ENCODE results near the gene SYT17.

Gene SYT17

DNA sequence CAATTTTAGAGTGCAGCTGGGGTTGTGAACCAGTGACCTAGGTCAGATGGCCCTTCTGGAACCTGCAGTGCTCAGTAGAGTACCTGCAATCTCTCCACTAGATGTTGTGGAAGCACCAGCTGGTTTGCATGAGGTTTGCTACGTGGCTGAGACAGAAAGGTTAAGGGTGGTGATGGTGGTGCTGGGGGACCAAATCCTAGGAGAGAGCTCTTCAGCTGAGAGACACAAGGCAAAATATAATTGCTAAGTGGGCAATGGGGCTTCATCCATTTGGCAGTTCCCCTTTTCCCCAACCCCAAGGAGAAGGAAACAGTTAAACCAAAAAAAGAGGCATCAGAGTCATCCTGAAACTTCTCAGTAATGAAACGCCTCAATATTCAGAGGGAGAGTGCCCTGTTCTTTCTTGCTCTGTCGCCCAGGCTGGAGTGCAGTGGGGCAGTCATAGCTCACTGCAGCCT, 40.3 kb upstream of the SYT17 start:
- no peak overlapping the region; the same call in 1 of the 2 replicates for H3K4me3 ChIP-seq (ENCODE audit: low read depth, low read length)
- TF ChIP-seq, protein P1, sequence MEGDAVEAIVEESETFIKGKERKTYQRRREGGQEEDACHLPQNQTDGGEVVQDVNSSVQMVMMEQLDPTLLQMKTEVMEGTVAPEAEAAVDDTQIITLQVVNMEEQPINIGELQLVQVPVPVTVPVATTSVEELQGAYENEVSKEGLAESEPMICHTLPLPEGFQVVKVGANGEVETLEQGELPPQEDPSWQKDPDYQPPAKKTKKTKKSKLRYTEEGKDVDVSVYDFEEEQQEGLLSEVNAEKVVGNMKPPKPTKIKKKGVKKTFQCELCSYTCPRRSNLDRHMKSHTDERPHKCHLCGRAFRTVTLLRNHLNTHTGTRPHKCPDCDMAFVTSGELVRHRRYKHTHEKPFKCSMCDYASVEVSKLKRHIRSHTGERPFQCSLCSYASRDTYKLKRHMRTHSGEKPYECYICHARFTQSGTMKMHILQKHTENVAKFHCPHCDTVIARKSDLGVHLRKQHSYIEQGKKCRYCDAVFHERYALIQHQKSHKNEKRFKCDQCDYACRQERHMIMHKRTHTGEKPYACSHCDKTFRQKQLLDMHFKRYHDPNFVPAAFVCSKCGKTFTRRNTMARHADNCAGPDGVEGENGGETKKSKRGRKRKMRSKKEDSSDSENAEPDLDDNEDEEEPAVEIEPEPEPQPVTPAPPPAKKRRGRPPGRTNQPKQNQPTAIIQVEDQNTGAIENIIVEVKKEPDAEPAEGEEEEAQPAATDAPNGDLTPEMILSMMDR (IDR thresholded peaks at IDR 0.05; ENCODE audit: low read depth, low read length, missing control alignments), result no peak
- no peak for DNase-seq (ENCODE audit: low read depth)

DNA sequence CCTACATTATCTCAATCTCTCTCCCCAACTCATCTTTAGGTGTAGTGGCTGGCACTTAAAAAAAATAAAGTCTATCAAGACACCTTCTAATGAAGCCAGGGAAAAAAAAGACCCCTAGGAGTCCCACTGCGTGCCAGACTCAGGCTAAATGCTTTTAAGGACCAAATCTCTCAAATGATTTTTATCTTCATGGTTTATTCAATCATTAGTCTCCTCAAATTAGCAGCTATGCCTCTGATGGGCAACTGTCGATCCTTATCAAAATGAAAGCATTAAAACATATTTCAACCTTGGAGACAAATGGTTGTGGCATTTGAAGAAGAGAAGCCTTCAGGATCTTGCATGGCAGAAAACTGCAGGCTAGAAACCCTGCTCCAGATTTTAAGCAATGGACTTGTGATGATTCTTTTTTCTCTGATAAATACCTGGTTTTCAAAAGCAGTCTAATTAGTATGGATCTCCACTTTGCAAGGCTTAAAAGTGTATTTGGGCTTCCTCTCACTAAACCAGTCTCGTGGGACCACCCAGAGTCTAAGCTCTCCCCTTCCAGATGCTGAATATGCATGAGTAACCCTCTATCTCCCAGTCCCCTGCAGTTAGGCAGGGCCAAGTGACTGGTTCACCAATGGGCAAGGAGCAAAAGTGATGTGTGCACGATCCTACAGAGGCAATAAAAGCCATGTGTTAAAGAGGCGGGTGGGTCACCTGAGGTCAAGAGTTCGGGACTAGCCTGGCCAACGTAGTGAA, 39.4 kb upstream of the SYT17 start:
- H3K4me3 ChIP-seq (ENCODE audit: low read depth, low read length), result no peak overlapping the region; the same call in 1 of the 2 replicates
- TF ChIP-seq, protein P1 (IDR thresholded peaks at IDR 0.05; ENCODE audit: low read depth, low read length, missing control alignments), result no peak

DNA sequence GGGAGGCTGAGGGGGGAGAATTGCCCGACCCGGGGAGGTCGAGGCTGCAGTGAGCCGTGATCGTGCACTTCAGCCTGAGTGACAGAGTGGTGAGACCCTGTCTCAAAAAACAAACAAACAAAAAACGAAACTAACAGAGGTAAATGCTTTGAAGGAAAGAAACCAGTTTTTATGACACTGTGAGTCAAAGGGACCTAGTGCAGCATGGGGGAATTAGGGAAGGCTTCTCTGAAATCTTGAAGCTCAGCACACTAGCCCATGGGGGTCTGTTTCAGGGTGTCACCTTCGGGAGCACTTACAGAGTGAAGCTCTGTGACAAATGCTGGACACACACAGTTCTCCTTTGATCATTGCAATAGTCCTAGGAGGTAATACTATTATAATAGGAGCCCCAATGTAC, 37.7 kb upstream of the SYT17 start:
- no peak for DNase-seq (ENCODE audit: low read depth)
- TF ChIP-seq, protein P1 (IDR thresholded peaks at IDR 0.05; ENCODE audit: low read depth, low read length, missing control alignments), result no peak
- no peak overlapping the region for H3K4me3 ChIP-seq (ENCODE audit: low read depth, low read length)

More for the DNA sequence above, 39.4 kb upstream of the SYT17 start:
- no peak for DNase-seq (ENCODE audit: low read depth)

DNA sequence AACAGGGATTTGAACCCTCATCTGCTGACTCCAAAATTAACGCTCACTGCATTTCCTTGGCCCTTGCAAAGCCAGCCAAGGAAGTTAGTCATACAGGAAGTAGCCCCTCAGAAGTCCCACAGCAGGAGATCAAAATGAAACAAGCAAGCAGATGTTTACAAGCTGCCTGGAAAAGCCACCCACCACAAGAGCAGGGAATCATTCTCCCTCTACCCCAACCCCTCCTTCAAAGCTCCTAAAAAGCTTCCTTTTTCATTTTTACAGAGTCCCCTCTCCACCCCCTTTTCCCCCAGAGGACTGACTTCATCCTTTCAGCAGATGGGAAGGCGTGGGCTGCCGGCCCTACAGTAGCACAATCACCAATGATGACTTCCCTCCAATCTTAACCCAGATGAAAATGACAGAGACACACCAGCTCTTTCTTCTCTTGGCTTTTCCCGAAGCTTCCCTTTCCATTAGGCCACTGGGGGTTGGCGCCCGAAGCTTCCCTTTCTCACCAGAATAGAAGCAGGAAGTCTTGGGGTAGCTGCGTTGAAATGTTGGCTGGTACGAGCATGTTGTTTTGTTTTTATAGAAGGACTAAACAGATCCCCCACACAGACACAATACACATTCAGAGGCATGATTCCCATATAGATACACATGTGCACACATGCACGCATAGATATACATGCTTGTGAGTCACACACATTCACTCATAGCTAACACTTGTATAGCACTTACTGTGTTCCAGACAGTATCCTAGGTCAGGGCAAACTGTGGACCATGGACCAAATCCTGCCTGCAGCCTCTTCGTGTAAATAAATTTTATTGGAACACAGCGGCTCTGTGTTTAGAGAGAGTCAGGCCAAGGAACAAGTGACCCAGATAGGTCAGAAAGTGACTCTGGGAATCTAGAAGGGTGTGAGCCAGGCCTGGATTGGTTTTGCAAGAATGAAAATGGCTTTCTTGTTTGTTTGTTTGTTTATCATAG, 36.9 kb upstream of the SYT17 start:
- TF ChIP-seq, protein P1 (IDR thresholded peaks at IDR 0.05; ENCODE audit: low read depth, low read length, missing control alignments), result no peak
- DNase-seq (ENCODE audit: low read depth), result no peak
- peak overlapping the region; percentile 6 for H3K4me3 ChIP-seq (ENCODE audit: low read depth, low read length)

DNA sequence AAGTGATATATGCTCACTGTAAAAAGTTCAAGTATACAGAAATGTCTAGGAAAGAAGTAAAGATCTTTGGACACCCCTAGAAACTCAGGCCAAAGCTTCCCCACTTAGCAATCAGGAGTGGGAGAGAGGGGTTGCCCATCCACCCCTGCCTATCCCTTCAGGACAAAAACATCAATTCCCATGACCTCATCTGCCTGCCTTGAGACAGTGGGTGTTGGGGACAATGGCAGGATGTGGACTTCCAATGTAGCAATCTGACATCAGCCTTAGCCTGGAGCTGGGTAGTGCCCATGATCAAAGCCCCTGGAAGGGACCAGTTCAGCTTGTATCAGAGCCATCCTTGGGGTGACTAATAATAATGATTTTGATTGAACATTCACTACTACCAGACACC, 36.2 kb upstream of the SYT17 start:
- H3K4me3 ChIP-seq (ENCODE audit: low read depth, low read length), result no peak overlapping the region
- no peak for DNase-seq (ENCODE audit: low read depth)
- TF ChIP-seq, protein P1 (IDR thresholded peaks at IDR 0.05; ENCODE audit: low read depth, low read length, missing control alignments), result no peak

DNA sequence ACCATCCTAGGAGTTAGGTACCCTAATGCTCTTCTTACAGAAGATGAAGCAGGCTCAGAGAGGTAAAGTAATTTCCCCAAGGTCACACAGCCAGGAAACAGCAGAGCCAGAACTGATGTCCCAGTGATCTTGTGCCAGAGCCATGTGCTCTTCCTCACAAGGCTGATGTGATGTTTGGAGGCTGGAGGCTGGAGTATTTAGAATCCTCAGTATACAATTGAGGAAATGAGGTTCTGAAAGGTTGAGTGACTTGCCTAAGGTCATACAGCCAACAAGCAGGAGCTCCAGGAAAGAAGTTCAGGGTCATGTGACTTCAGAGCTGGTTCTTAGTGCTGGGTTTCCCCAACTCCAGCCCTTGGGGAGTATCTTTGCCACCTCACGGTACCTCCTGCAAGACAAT, 35.8 kb upstream of the SYT17 start:
- no peak overlapping the region for H3K4me3 ChIP-seq (ENCODE audit: low read depth, low read length)
- TF ChIP-seq, protein P1 (IDR thresholded peaks at IDR 0.05; ENCODE audit: low read depth, low read length, missing control alignments), result no peak
- no peak for DNase-seq (ENCODE audit: low read depth)

All from GM12864 (cell line).